K562 (cell line): ENCODE measurements around the gene ANKRD31. TPM values are rescaled to one million over a fixed set of nuclear protein-coding genes. Genes with fewer than 3 reads are reported as not detected.
"Not testable (repeated sequence)": the region's sequence is repeated elsewhere in the genome, so short reads cannot be mapped to it uniquely, and the experiment has no call there.

Experiments
- ATAC-seq: fragments of 200-7000 bp; cut with Tn5 transposase; 3 replicates; pipeline ENCODE4 v1.9.1; 2020; ENCODE audit warnings: moderate library complexity
- BruUV-seq: library from RNA; stranded (reverse); fragments of 400-500 nt; replicated peaks from 2 replicates; lab custom pipeline; 2021; lab: Mats Ljungman, UMichigan
- CTCF ChIA-PET: fragments of 300-600 bp; formaldehyde crosslinking; extraction: SDS; loops from one replicate; lab custom pipeline; 2021; ENCODE audit warnings: low intra/inter-chr PET ratio; lab: Yijun Ruan, JAX
- POLR2A ChIA-PET: fragments of 300-600, 350-650 bp; sonication (Branson Sonifier 250); formaldehyde crosslinking; extraction: SDS; loops from one replicate; lab custom pipeline; 2021; ENCODE audit warnings: antibody characterized with exemption, inconsistent platforms; lab: Yijun Ruan, JAX
- DNase-seq, 4 experiments: peaks; one replicate each; pipeline versions ENCODE4 v3.0.0 to v3.0.0-alpha.2; 2011 to 2018; ENCODE audit warnings: low spot score in 3 of 4, mixed read lengths in 3 of 4; ENCODE audit errors: extremely low read depth in 1 of 4
- FAIRE-seq: peaks from 2 replicates; lab custom pipeline; 2011; peaks lifted over from hg19 to GRCh38; lab: Jason Lieb, UNC
- H2AFZ ChIP-seq: 2 replicates; pipeline ENCODE4 v1.6.0; 2011; ENCODE audit warnings: low read depth, low read length, control low read depth, inconsistent platforms
- H3K27ac ChIP-seq: fragments of 200-600 bp; 3 replicates; pipeline ENCODE4 v1.8.0; 2011; ENCODE audit warnings: low read depth, mild to moderate bottlenecking, control low read depth, inconsistent platforms, low read length, moderate library complexity, mixed read lengths; ENCODE audit errors: extremely low read depth
- H3K27me3 ChIP-seq, 2 experiments: fragments of 300-600 bp in 1 of 2; 2 replicates in 1 of 2; 3 replicates in 1 of 2; pipeline versions ENCODE4 v1.6.0 to v1.8.0; 2011; ENCODE audit warnings: inconsistent platforms in 2 of 2, low read length in 2 of 2, mild to moderate bottlenecking in 1 of 2, mixed read lengths in 1 of 2, moderate library complexity in 1 of 2; ENCODE audit not compliant: control insufficient read depth in 2 of 2, insufficient read depth in 2 of 2
- H3K36me3 ChIP-seq: fragments of 300-600 bp; 3 replicates; pipeline ENCODE4 v1.8.0; 2011; ENCODE audit warnings: mild to moderate bottlenecking, low read length, inconsistent platforms; ENCODE audit not compliant: control insufficient read depth, insufficient read depth
- H3K4me1 ChIP-seq, 2 experiments: fragments of 200-600 bp in 1 of 2; replicated peaks in 1 of 2; 2 replicates in 1 of 2; 3 replicates in 1 of 2; pipeline versions ENCODE4 v1.5.1 to v1.8.0; 2011; ENCODE audit warnings: inconsistent platforms in 2 of 2, low read length in 2 of 2, mild to moderate bottlenecking in 1 of 2, mixed read lengths in 1 of 2, moderate library complexity in 1 of 2; ENCODE audit not compliant: control insufficient read depth in 2 of 2, insufficient read depth in 2 of 2
- H3K4me2 ChIP-seq: 2 replicates; pipeline ENCODE4 v1.6.1; 2011; ENCODE audit warnings: low read length, control low read depth, inconsistent platforms, mixed read lengths; ENCODE audit not compliant: insufficient read depth
- H3K4me3 ChIP-seq: fragments of 200-600 bp; sonication (generic), shearing (Covaris generic); 2 replicates; pipeline ENCODE4 v1.5.1; 2016; ENCODE audit warnings: control low read depth, inconsistent platforms
- H3K79me2 ChIP-seq: fragments of 200-600 bp; 3 replicates; pipeline ENCODE4 v1.8.0; 2011; ENCODE audit warnings: low read length, inconsistent platforms; ENCODE audit not compliant: control insufficient read depth, insufficient read depth
- H3K9ac ChIP-seq, 2 experiments: 2 replicates each; pipeline versions ENCODE4 v1.6.0 to v1.6.1; 2011; ENCODE audit warnings: low read depth in 2 of 2, low read length in 2 of 2, control low read depth in 1 of 2, inconsistent platforms in 1 of 2, mild to moderate bottlenecking in 1 of 2, mixed read lengths in 1 of 2; ENCODE audit not compliant: insufficient read depth in 1 of 2
- H3K9me1 ChIP-seq: one replicate; pipeline ENCODE4 v1.6.0; 2011; ENCODE audit warnings: inconsistent platforms, mild to moderate bottlenecking, low read length, moderate library complexity; ENCODE audit not compliant: control insufficient read depth, insufficient read depth
- H3K9me3 ChIP-seq: replicated peaks from 2 replicates; pipeline ENCODE4 v1.5.1; 2011; ENCODE audit warnings: low read depth, low read length, inconsistent platforms; ENCODE audit not compliant: control insufficient read depth, insufficient read depth
- H4K20me1 ChIP-seq: replicated peaks from 2 replicates; pipeline ENCODE4 v1.6.1; 2011; ENCODE audit warnings: low read length, inconsistent platforms, mixed read lengths; ENCODE audit not compliant: control insufficient read depth, insufficient read depth
- CBX8 ChIP-seq: fragments of 200-600 bp; sonication (generic); IDR thresholded peaks from 2 replicates; pipeline ENCODE4 v1.6.1; 2012; ENCODE audit warnings: borderline replicate concordance, mixed run types, low read depth, mild to moderate bottlenecking, moderate library complexity, mixed read lengths, low read length, control low read depth, inconsistent platforms; ENCODE audit not compliant: poor library complexity, severe bottlenecking; ENCODE audit errors: extremely low read depth
- ZNF134 ChIP-seq: fragments of 250-450 bp; sonication (Bioruptor Pico); conservative IDR thresholded peaks from 2 replicates; pipeline ENCODE4 v1.4.0; 2020
- ZNF146 ChIP-seq: IDR thresholded peaks from one replicate; pipeline ENCODE4 v1.6.1; 2018; ENCODE audit warnings: missing compliant biosample characterization; ENCODE audit not compliant: unreplicated experiment
- WGBS: fragments of 100-300 bp; shearing (Covaris generic); methylation state at CpG from one replicate; pipeline ENCODE4 v1.1.6; 2016; ENCODE audit warnings: low coverage, mixed read lengths; ENCODE audit not compliant: insufficient coverage; ENCODE audit errors: missing lambda C conversion rate; 5-methylcytosine and 5-hydroxymethylcytosine counted together
- in situ Hi-C: fragments of 300-500 bp; cut with MboI; formaldehyde crosslinking; loops from 4 replicates; pipeline ENCODE4 v1.15.0; 2018; ENCODE audit warnings: inconsistent platforms, mixed read lengths
- intact Hi-C: fragments of 100-400 bp; cut with micrococcal nuclease; formaldehyde crosslinking; loops from 2 replicates; pipeline ENCODE4 v1.14.2; 2022
- polyA plus RNA-seq, 8 experiments: library from polyadenylated mRNA; depleted of rRNA in 4 of 8; stranded (reverse) in 5 of 8; unstranded in 3 of 8; fragments of >200 nt; fragmentation: Nextera tagmentation in 2 of 8; fragmentation: Illumina TruSeq in 1 of 8; extraction: Ambion mirVana in 2 of 8; extraction: Trizol in 1 of 8; gene quantifications; 2 replicates each; pipeline versions ENCODE4 v1.2.1 to v1.2.3, GENCODE V29; 2011 to 2014; ENCODE audit warnings: inconsistent platforms in 1 of 8, missing spikeins in 1 of 8
- total RNA-seq, 7 experiments: library from RNA; depleted of rRNA in 6 of 7; stranded (reverse); fragments of >200 nt in 6 of 7; fragmentation: Illumina TruSeq in 2 of 7; extraction: Trizol in 2 of 7; gene quantifications; 2 replicates each; pipeline versions ENCODE4 v1.2.1 to v1.2.3, GENCODE V29; 2011 to 2021; ENCODE audit warnings: low replicate concordance in 1 of 7

Gene ANKRD31
- total and polyA plus RNA-seq, 9 of the 15 experiments (the other 6 are each of a cell fraction or from before 2014, with no cell fraction given): under 0.01 to 0.11 (median 0.05) TPM; not detected in 1

GRCh38 chr5:75220787-75221186 is 15.9 kb downstream of the ANKRD31 start:
- H4K20me1 ChIP-seq, H3K4me1 ChIP-seq, H3K9me1 ChIP-seq, H3K27me3 ChIP-seq, ATAC-seq, H3K4me2 ChIP-seq, POLR2A ChIA-PET, H3K4me3 ChIP-seq, DNase-seq, BruUV-seq, H2AFZ ChIP-seq, H3K79me2 ChIP-seq, H3K9ac ChIP-seq, H3K9me3 ChIP-seq, H3K36me3 ChIP-seq, in situ Hi-C loops, H3K27ac ChIP-seq, FAIRE-seq, CTCF ChIA-PET, intact Hi-C loops: not testable (repeated sequence)
- WGBS: 6% methylated on average over 2 of the region's 2 CpGs
- peak; percentile 58 for TF ChIP-seq ZNF146 (CRISPR knock-in tag)

- Histone ChIP-seq H3K9ac (no peak overlapping the region), H3K27ac (no peak overlapping the region), H3K79me2 (no peaks in the 10 kb centered on the region), H2AFZ (no peak overlapping the region), H3K9me3 (no peaks in the 10 kb centered on the region), H3K4me1 (no peaks in the 10 kb centered on the region), H3K36me3 (no peaks in the 10 kb centered on the region), H3K9me1 (no peaks in the 10 kb centered on the region), H3K27me3 (no peaks in the 10 kb centered on the region), H3K4me3 (no peak overlapping the region), H4K20me1 (no peaks in the 10 kb centered on the region), H3K4me2 (no peak overlapping the region)
- no peak for FAIRE-seq
- CTCF ChIA-PET: no interaction called here
- DNase-seq: no peak
- 0% methylated on average over 4 of the region's 4 CpGs for WGBS
- intact Hi-C loops (no loop called here), in situ Hi-C loops (no loop called here)
- POLR2A ChIA-PET: no interaction called here
- TF ChIP-seq CBX8 (no peak), ZNF134 (CRISPR knock-in tag) (peak; percentile 80)
- no TSS peak for BruUV-seq
- no peak for ATAC-seq
Measured at GRCh38 chr5:75214928-75215327, 21.8 kb downstream of the ANKRD31 start.
